Activated B cell treated with CpG ODN at 0.5 μM for 24 hours (primary cell): ENCODE data around the gene PRPF6. TPM values are rescaled to one million over a fixed set of nuclear protein-coding genes. Genes with fewer than 3 reads are reported as not detected.

Experiments
- ATAC-seq: fragments of 200-7000 bp; cut with Tn5 transposase; one replicate; pipeline ENCODE4 v1.10.0; 2021; ENCODE audit warnings: low read depth, mild to moderate bottlenecking, moderate library complexity
- CTCF ChIA-PET: fragments of 350-600 bp; sonication (Branson Sonifier 250); formaldehyde crosslinking; loops from one replicate; lab custom pipeline; 2021; ENCODE audit warnings: antibody characterized with exemption; lab: Charles Lee
- POLR2A ChIA-PET: fragments of 350-600 bp; sonication (Branson Sonifier 250); formaldehyde crosslinking; loops from one replicate; lab custom pipeline; 2021; ENCODE audit warnings: antibody characterized with exemption; lab: Charles Lee
- DNase-seq: peaks from one replicate; pipeline ENCODE4 v3.0.0; 2022
- H3K27ac Mint-ChIP-seq: one replicate; pipeline ENCODE4 v1.8.0; 2020; ENCODE audit warnings: mixed read lengths
- H3K27me3 Mint-ChIP-seq: one replicate; pipeline ENCODE4 v1.8.0; 2021; ENCODE audit warnings: mixed read lengths
- H3K36me3 Mint-ChIP-seq: one replicate; pipeline ENCODE4 v1.8.0; 2021; ENCODE audit warnings: low read depth, mixed read lengths
- H3K4me1 Mint-ChIP-seq: one replicate; pipeline ENCODE4 v1.8.0; 2021; ENCODE audit warnings: mixed read lengths
- H3K4me3 Mint-ChIP-seq: one replicate; pipeline ENCODE4 v1.8.0; 2020; ENCODE audit warnings: mild to moderate bottlenecking, mixed read lengths
- H3K9me3 Mint-ChIP-seq: one replicate; pipeline ENCODE4 v1.8.0; 2020; ENCODE audit warnings: mixed read lengths
- CTCF ChIP-seq: fragments of 200-600 bp; IDR thresholded peaks from one replicate; pipeline ENCODE4 v1.8.0; 2022; ENCODE audit warnings: antibody characterized with exemption, mild to moderate bottlenecking
- intact Hi-C: fragments of 100-400 bp; cut with micrococcal nuclease; formaldehyde crosslinking; loops from one replicate; pipeline ENCODE4 v1.15.1; 2024
- total RNA-seq: library from RNA; stranded (reverse); gene quantifications from 2 replicates; pipeline ENCODE4 v1.2.3, GENCODE V29; 2022

PRPF6 gene
- total RNA-seq, 1 donor from 2014 or later: 75.8 TPM

- ATAC-seq (no peak), DNase-seq (no peak)
- H3K27ac Mint-ChIP-seq: no peak overlapping the region
- H3K9me3 Mint-ChIP-seq: no peaks in the 10 kb centered on the region
- peaks cover 11% of the 10 kb centered on the region for H3K4me1 Mint-ChIP-seq
- H3K36me3 Mint-ChIP-seq: no peaks in the 10 kb centered on the region
- TF ChIP-seq CTCF: no peak
- ChIA-PET POLR2A (interaction anchor here (0.7 to 1.0 kb wide), 2 partner anchors 10 to 25 kb away, joined by 5 to 6 read pairs; no protein-coding TSS in a partner anchor), CTCF (no interaction called here)
- intact Hi-C loops: no loop called here
- H3K4me3 Mint-ChIP-seq: no peak overlapping the region
- H3K27me3 Mint-ChIP-seq: peaks cover 24% of the 10 kb centered on the region
These were observed 62.8 kb downstream of the PRPF6 start for GRCh38 chr20:64043768-64044167.

- intact Hi-C loops: no loop called here
- peaks cover 26% of the 10 kb centered on the region for H3K27me3 Mint-ChIP-seq
- H3K36me3 Mint-ChIP-seq: no peaks in the 10 kb centered on the region
- no peak overlapping the region for H3K4me3 Mint-ChIP-seq
- POLR2A ChIA-PET: interaction anchor here (1.0 kb wide), 1 partner anchor 9 kb away, joined by 5 read pairs; no protein-coding TSS in a partner anchor
- no peaks in the 10 kb centered on the region for H3K9me3 Mint-ChIP-seq
- no peak overlapping the region for H3K27ac Mint-ChIP-seq
- ATAC-seq: no peak
- CTCF ChIA-PET: no interaction called here
- no peak for DNase-seq
- H3K4me1 Mint-ChIP-seq: peaks cover 9% of the 10 kb centered on the region
- TF ChIP-seq CTCF: no peak
These were observed 63.7 kb downstream of the PRPF6 start for GRCh38 chr20:64044484-64045247.

- Mint-ChIP-seq H3K27me3 (peaks cover 22% of the 10 kb centered on the region), H3K4me3 (no peak overlapping the region), H3K36me3 (no peaks in the 10 kb centered on the region), H3K4me1 (peaks cover 10% of the 10 kb centered on the region), H3K27ac (no peak overlapping the region), H3K9me3 (no peaks in the 10 kb centered on the region)
- POLR2A ChIA-PET: no interaction called here
- ATAC-seq: no peak
- intact Hi-C loops: no loop called here
- DNase-seq: no peak
- CTCF ChIA-PET: no interaction called here
- no peak for TF ChIP-seq CTCF
These were observed 64.5 kb downstream of the PRPF6 start for GRCh38 chr20:64045346-64046011.

GRCh38 chr20:64047046-64047389 lies 66.1 kb downstream of the PRPF6 start:
- Mint-ChIP-seq H3K9me3 (no peaks in the 10 kb centered on the region), H3K4me3 (no peak overlapping the region), H3K36me3 (no peaks in the 10 kb centered on the region), H3K4me1 (peaks cover 8% of the 10 kb centered on the region), H3K27me3 (peaks cover 26% of the 10 kb centered on the region), H3K27ac (no peak overlapping the region)
- POLR2A ChIA-PET: no interaction called here
- DNase-seq (no peak), ATAC-seq (no peak)
- CTCF ChIA-PET: no interaction called here
- intact Hi-C loops: no loop called here
- no peak for TF ChIP-seq CTCF

GRCh38 chr20:64047968-64048401 lies 67.1 kb downstream of the PRPF6 start:
- DNase-seq (no peak), ATAC-seq (no peak)
- Mint-ChIP-seq H3K36me3 (no peaks in the 10 kb centered on the region), H3K4me1 (peaks cover 6% of the 10 kb centered on the region), H3K27me3 (peaks cover 30% of the 10 kb centered on the region), H3K4me3 (no peak overlapping the region), H3K9me3 (no peaks in the 10 kb centered on the region), H3K27ac (no peak overlapping the region)
- ChIA-PET CTCF (no interaction called here), POLR2A (no interaction called here)
- no peak for TF ChIP-seq CTCF
- intact Hi-C loops: no loop called here
